ENCODE data around the gene OS9.
"Not testable (repeated sequence)": the region's sequence is repeated elsewhere in the genome, so short reads cannot be mapped to it uniquely, and the experiment has no call there.

The OS9 gene, protein sequence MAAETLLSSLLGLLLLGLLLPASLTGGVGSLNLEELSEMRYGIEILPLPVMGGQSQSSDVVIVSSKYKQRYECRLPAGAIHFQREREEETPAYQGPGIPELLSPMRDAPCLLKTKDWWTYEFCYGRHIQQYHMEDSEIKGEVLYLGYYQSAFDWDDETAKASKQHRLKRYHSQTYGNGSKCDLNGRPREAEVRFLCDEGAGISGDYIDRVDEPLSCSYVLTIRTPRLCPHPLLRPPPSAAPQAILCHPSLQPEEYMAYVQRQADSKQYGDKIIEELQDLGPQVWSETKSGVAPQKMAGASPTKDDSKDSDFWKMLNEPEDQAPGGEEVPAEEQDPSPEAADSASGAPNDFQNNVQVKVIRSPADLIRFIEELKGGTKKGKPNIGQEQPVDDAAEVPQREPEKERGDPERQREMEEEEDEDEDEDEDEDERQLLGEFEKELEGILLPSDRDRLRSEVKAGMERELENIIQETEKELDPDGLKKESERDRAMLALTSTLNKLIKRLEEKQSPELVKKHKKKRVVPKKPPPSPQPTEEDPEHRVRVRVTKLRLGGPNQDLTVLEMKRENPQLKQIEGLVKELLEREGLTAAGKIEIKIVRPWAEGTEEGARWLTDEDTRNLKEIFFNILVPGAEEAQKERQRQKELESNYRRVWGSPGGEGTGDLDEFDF

DNA sequence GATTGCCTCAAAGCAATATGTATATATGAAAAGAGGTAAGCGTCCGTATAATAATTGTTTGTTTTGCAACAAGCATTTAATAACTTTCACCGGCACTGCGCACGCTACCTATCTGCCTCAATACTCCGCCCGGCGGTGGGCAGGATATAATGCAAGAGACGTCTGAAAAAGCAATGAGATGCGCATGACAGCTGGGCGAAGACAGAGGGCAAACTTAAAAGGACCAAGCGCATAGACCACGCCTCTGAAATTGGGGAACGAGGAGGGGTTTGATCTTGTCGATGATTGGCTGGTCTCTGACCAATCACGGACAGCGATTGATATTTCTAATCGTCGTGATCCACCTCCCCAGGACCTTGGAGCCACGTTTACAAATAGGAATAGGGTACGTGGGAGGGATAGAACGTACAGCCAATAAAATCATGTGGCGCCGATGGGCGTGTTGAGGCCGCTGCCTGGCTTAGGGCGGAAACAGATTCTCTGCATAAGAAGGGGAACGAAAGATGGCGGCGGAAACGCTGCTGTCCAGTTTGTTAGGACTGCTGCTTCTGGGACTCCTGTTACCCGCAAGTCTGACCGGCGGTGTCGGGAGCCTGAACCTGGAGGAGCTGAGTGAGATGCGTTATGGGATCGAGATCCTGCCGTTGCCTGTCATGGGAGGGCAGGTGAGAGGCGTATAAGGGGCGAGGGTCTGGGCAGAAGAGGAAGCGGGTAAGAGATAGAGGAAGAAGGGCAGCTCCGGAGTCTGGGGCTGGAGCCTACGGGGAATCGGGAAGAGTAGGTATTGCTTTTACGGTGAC, at the start of gene OS9:
Gene OS9 (plus strand): TSS at position 474 of the 800 bp plus-strand sequence. CDS start 30 bp downstream, at position 504.
- DNase-seq (ENCODE audit: low spot score) = peak; percentile 100

DNA sequence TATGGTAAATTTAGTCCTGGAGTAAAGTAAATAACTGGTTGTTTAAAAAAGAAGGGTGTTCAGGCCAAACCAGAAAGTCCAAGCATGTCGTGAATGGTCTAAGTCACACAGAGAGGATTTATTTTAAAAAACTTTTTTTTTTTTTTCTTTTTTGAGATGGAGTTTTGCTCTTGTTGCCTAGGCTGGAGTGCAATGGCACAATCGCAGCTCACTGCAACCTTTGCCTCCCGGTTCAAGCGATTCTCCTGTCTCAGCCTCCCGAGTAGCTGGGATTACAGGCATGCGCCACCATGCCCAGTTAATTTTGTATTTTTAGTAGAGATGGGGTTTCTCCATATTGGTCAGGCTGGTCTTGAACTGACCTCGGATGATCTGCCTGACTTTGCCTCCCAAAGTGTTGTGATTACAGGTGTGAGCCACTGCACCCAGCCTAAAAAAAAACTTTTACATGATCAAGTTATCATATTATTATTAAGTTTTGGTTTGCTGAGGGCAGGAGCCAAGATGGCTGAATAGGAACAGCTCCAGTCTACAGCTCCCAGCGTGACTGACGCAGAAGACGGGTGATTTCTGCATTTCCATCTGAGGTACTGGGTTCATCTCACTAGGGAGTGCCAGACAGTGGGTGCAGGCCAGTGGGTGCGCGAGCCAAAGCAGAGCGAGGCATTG, 47.8 kb upstream of the OS9 start:
- not testable (repeated sequence) for DNase-seq (ENCODE audit: low spot score)

DNA sequence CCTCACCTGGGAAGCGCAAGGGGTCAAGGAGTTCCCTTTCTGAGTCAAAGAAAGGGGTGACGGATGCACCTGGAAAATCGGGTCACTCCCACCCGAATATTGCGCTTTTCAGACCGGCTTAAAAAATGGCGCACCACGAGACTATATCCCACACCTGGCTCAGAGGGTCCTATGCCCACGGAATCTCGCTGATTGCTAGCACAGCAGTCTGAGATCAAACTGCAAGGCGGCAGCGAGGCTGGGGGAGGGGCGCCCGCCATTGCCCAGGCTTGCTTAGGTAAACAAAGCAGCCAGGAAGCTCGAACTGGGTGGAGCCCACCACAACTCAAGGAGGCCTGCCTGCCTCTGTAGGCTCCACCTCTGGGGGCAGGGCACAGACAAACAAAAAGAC, 47.3 kb upstream of the OS9 start:
- not testable (repeated sequence) for DNase-seq (ENCODE audit: low spot score)

DNA sequence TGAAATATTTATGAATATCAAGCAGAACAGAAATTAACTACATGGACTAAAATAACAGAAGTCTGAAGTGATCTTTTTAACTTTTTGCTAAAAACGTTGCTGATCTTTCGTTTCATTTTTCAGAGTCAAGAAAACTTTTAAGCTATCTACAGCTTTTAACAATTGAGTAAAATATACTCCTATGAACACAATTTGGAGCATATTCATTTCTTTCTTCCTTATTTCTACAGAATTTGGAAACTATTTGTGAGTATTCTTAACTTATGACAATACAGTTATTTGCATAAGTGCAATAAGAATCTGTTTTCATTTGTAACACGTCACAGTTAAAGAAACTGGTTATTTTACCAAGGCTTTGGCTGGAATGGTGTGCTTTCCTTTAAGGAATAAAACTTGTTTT, 39.9 kb upstream of the OS9 start:
- DNase-seq (ENCODE audit: low spot score) = no peak

DNA sequence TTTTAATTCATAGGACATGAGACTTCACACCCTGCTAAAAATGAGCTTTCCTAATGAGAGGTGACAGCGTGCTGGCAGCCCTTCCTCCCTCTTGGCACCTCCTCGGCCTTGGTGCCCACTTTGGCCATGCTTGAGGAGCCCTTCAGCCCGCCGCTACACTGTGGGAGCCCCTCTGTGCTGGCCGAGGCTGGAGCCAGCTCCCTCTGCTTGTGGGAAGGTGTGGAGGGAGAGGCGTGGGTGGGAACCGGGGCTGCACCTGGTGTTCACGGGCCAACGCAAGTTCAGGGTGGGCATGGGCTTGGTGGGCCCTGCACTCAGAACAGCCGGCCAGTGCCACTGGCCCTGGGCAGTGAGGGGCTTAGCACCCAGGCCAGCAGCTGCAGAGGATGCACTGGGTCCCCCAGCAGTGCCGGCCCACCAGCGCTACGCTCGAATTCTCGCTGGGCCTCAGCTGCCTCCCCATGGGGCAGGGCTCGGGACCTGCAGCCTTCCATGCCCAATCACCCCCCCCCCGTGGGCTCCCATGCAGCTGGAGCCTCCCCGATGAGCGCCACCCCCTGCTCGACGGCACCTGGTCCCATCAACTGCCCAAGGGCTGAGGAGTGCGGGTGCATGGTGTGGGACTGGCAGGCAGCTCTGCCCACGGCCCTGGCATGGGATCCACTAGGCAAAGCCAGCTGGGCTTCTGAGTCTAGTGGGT, 38.2 kb upstream of the OS9 start:
- no peak for DNase-seq (ENCODE audit: low spot score)

DNA sequence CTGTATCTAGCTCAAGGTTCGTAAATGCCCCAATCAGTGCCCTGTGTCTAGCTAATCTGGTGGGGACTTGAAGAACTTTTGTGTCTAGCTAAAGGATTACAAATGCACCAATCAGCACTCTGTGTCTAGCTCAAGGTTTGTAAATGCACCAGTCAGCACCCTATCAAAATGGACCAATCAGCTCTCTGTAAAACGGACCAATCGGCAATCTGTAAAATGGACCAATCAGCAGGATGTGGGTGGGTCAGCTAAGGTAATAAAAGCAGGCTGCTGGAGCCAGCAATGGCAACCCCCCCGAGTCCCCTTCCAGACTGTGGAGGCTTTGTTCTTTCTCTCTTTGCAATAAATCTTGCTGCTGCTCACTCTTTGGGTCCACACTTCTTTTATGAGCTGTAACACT, 37.5 kb upstream of the OS9 start:
- not testable (repeated sequence) for DNase-seq (ENCODE audit: low spot score)

DNA sequence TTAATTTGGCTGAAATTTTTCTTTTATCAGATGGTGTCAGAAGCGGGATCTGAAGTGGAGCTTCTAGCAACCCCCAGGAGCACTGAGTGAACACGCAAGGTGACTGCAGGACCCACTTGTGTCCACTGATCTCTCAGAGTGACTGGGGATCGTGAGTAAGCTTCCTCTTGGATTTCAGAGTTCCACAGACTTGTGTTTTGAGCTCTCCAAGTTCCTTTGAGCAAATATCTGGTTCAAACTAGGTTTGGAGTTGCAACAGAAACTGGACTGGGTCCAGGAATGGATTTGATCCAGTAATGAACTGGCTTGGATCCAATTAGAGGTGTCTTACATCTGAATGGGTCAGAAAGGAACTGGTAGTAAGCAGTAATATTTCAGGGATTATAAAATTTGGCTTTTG, 36.2 kb upstream of the OS9 start:
- DNase-seq (ENCODE audit: low spot score) = no peak

DNA sequence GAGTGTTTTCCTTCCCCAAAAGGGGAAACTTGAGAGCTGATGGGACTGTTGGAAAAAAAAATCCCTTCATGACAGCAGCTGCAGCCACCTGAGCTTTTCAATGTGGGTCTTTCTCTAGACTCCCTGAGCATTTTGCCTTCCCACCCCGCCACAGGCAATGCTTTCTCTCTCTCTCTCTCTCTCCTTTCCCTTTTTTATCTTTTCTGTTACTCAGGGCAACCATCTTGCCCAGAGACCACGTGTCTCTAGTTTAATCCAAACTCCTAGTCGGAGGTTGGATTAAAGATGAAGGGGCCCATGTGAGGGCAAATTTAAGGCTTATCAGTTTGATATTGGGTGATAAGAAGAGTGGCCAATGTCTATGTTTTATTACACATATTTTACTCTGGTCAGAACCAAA, 35.0 kb upstream of the OS9 start:
- DNase-seq (ENCODE audit: low spot score) = no peak

DNA sequence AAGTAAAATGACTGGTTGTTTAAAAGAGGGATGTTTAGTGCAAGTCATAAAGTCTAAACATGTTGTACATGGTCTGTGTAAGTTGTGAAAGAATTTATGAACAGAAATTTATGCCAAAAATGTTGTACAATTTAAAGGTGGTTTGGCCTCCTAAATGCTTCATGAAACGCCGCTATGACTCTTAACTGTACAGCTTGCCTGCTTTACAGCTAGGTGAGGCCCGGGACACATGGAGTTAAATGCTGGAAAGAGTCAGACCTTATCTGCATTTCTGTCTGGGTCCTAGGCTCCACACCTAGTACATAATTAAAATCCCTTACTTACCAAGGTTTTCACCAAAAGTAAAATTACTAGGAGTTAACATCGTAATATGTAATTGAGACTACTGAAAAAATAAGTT, 32.6 kb upstream of the OS9 start:
- DNase-seq (ENCODE audit: low spot score) = no peak

DNA sequence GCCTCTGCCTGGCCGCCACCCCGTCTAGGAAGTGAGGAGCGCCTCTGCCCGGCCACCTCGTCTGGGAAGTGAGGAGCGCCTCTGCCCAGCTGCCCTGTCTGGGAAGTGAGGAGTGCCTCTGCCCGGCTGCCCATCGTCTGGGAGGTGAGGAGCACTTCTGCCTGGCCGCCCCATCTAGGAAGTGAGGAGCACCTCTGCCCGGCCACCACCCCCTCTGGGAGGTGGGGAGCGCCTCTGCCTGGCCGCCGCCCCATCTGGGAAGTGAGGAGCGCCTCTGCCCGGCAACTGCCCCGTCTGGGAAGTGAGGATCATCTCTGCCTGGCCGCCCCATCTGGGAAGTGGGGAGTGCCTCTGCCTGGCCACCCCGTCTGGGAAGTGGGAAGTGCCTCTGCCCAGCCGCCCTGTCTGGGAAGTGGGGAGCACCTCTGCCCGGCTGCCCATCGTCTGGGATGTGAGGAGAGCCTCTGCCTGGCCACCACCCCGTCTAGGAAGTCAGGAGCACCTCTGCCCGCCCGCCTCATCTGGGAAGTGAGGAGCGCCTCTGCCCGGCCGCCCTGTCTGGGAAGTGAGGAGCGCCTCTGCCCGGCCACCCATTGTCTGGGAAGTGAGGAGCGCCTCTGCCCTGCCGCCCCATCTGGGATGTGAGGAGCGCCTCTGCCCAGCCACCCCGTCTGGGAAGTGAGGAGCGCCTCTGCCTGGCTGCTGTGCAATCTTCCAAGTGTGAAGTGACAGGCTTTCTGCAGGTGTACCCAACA, 28.7 kb upstream of the OS9 start:
- not testable (repeated sequence) for DNase-seq (ENCODE audit: low spot score)

DNA sequence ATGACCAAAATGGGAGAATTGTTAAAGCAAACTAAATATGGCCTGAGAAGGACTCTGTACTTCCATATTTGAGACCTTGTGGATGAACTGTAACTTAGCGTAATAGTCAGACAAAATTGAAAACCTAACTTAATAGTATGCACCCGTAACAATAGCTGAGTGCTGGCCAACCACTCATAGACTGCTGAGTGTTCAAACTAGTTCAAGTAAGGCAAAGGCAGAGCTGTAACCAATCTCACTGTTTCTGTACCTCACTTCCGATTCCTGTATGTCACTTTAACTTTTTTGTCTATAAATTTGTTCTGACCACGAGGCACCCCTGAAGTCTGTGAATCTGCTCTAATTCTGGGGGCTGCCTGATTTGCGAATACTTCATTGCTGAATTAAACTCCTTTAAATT, 27.0 kb upstream of the OS9 start:
- DNase-seq (ENCODE audit: low spot score) = no peak

DNA sequence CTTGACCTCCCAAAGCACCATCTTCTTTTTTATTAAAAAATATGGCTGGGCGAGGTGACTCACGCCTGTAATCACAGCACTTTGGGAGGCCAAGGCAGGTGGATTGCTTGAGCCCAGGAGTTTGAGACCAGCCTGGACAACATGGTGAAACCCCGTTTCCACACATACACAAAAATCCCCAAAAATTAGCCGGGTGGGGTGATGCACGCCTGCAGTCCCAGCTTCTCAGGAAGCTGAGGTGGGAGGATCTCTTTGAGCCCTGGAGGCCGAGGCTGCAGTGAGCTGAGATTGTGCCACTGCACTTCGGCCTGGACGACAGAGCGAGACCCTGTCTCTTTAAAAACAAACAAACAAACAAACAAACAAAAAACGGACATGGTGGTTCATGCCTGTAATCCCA, 24.2 kb upstream of the OS9 start:
- not testable (repeated sequence) for DNase-seq (ENCODE audit: low spot score)

DNA sequence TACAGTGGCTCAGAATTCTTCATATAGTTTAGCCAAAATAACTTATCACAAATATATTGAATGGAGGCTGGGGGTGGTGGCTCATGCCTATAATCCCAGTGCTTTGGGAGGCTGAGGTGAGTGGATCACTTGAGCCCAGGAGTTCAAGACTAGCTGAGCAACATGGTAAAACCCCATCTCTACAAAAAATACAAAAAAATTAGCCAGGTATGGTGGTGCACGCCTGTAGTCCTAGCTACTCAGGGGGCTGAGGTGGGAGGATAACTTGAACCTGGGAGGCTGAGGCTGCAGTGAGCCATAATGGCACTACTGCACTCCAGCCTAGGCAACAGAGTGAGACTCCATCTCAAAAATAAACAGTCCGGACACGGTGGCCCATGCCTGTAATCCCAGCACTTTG, 22.1 kb upstream of the OS9 start:
- DNase-seq (ENCODE audit: low spot score) = not testable (repeated sequence)

DNA sequence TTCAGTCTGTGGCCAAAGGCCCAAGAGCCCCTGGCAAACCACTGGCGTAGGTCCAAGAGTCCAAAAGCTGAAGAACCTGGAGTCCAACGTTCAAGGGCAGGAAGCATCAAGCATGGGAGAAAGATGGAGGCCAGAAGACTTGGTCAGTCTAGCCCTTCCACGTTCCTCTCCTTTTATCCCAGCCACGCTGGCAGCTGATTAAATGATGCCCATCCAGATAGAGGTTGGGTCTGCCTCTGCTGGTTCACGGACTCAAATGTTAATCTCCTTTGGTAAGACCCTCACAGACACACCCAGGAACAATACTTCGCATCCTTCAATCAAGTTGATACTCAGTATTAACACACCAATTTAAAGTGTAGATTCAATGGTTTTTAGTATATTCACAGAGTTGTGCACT, 21.1 kb upstream of the OS9 start:
- no peak for DNase-seq (ENCODE audit: low spot score)

DNA sequence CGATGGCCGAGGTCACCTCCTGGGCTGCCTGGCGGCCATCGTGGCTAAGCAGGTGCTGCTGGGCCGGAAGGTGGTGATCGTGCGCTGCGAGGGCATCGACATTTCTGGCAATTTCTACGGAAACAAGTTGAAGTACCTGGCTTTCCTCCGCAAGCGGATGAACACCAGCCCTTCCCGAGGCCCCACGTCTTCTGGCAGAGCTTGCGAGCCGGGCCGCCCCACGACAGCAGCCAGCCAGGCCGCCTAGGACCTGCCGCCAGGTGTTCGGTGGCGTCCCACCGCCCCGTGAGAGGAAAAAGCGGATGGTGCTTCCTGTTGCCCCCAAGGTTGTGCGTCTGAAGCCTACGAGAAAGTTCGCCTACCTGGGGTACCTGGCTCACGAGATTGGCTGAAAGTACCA, 19.2 kb upstream of the OS9 start:
- DNase-seq (ENCODE audit: low spot score) = no peak

DNA sequence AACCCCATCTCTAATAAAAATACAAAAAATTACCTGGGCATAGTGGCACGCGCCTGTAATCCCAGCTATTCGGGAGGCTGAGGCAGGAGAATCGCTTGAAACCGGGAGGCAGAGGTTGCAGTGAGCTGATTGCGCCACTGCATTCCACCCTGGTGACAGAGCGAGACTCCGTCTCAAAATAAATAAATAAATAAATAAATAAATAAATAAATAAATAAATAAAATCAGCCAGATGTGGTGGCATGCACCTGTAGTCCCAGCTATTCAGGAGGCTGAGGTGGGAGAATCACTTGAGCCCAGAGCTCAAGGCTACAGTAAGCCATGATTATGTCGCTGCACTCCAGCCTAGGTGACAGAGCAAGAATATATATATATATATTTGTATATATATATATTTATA, 16.0 kb upstream of the OS9 start:
- DNase-seq (ENCODE audit: low spot score) = not testable (repeated sequence)

DNA sequence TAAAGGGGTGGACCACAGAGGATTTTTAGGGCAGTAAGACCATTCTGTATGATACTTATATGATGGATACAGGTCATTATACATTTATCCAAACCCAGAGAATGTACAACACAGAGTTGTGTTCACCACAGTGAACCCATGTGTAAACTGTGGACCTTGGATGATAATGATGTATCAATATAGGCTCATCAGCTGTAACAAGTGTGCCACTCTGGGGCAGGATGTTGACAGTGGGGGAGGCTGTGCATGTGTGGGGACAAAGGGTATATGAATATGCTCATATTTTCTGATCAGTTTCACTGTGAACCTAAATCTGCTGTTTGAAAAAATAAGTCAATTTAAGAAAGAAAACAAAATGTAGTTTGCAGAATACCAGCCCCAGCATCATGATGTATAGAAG, 14.2 kb upstream of the OS9 start:
- no peak for DNase-seq (ENCODE audit: low spot score)

DNA sequence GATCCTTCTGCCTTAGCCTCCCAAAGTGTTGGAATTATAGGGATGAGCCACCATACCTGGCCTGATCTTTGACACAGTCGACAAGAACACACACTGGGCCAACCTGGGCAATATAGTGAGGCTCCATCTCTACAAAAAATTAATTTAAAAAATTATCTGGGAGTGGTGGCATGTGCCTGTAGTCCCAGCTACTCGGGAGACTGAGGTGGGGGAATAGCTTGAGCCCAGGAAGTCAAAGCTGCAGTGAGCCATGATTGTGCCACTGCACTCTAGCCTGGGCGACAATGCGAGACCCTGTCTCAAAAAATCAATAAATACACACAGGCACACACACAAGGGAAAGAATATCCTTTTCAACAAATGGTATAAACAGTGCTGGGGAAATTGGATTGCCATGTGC, 6.1 kb upstream of the OS9 start:
- no peak for DNase-seq (ENCODE audit: low spot score)

DNA sequence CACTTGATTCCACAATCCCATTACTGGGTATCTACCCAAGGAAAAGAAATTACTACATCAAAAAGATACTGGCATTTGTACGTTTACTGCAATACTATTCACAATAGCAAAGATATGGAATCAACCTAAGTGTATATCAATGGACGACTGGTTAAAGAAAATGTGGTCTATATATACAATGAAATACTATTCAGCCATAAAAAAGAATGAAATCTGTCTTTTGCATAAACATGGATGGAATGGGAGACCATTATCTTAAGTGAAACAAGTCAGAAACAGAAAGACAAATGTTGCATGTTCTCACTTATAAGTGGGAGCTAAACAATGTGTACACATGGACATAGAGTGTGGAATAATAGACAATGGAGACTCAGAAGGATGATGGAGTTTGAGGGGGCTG, 5.0 kb upstream of the OS9 start:
- DNase-seq (ENCODE audit: low spot score) = no peak

DNA sequence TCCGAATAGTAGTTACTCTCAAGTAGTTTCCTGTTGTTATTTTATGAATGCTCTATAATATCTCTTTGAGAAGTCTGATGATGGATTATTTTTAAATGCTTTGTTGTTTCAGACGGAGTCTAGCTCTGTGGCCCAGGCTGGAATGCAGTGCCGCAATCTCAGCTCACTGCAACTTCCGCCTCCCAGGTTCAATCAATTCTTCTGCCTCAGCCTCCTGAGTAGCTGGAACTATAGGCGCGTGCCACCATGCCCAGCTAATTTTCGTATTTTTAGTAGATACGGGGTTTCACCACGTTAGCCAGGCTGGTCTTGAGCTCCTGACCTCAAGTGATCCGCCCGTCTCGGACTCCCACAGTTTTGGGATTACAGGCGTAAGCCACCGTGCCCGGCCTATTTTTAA, 1.4 kb upstream of the OS9 start:
- no peak for DNase-seq (ENCODE audit: low spot score)

DNA sequence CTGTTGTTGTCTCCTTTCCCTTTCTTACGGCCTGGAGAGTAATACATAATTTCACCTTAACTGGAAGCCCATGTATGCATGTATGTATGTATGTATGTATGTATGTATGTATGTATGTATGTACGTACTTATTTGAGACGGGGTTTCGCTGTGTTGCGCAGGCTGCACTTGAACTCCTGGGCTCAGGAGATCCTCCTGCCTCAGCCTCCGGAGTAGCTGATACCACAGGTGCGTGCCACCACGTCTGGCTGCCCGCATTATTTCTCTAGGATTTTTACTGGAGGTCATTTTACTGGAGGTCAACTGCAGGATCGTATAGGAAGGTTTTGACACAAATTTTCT, 644 bp upstream of the OS9 start:
- no peak for DNase-seq (ENCODE audit: low spot score)
